ENCODE results near the gene DCST2. TPM values are rescaled to one million over a fixed set of nuclear protein-coding genes. Genes with fewer than 3 reads are reported as not detected.

Gene DCST2
- total and polyA plus RNA-seq, 9 of the 15 experiments (the other 6 are each of a cell fraction or from before 2014, with no cell fraction given), result 0.09 to 0.49 (median 0.11) TPM; not detected in 3

DNA sequence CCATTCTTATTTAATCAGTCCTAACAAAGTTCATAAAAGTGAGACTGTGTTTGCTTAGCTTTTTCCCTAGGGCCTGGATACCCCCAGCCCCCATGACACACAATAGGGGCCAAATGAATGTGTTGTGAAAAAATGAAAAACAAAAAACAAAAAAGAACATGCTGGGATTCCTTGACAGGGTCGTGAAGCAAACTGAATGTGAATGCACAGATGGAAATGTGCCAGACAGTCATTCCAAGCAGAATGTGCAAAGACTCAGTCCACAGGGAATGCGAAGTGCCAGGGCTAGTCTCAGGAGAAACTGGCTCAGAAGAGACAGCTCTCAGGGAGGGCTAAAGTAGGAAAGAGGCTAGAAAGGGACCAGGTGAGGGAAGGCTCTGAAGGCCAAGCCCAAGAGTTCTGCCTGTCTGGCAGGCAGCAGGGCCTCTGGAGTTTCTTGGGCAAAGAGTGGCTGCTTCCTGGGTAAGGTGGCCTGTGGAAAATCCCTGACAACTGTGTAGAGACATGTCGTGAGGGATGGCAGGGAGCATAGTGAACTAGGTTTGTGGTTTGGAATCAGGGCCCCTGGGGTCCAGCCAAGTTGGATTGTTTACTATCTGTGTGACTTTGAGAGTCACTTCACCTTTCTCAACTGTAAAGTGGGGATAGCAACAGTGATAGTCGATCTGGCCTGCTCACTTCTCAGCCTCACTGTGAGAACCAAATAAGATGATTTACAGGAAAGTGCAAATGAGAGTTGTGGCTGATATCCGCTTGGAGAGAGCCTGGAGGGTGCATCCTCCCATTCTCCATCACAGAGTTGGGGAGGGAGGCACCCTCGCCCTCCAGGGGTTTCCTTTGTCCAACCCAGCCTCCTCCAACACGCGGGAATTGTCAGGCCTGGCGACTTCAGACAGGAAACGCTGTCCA lies 16.3 kb upstream of the DCST2 start (continued):
- TF ChIP-seq HNRNPK (IDR thresholded peaks at IDR 0.05; ENCODE audit: low read depth, low read length, poor library complexity, severe bottlenecking) (no peak), SLC30A9 (CRISPR knock-in tag; IDR thresholded peaks at IDR 0.05) (no peak), THRAP3 (IDR thresholded peaks at IDR 0.05; ENCODE audit: borderline replicate concordance) (no peak), ZNF780A (CRISPR knock-in tag; IDR thresholded peaks at IDR 0.05) (no peak), ZNF197 (CRISPR knock-in tag; IDR thresholded peaks at IDR 0.05; ENCODE audit: low read depth) (peak; percentile 41; the same call in 1 of the 2 replicates), PHTF2 (CRISPR knock-in tag; IDR thresholded peaks at IDR 0.05) (no peak), ZNF263 (CRISPR knock-in tag; IDR thresholded peaks at IDR 0.05; ENCODE audit: borderline replicate concordance) (no peak), DMBX1 (CRISPR knock-in tag; IDR thresholded peaks at IDR 0.05; ENCODE audit: borderline replicate concordance) (peak; percentile 90), U2AF1 (optimal IDR thresholded peaks at IDR 0.05; ENCODE audit: low read depth, low read length) (no peak), RBM34 (IDR thresholded peaks at IDR 0.05; ENCODE audit: borderline replicate concordance, insufficient read depth, low read length) (no peak), KHSRP (IDR thresholded peaks at IDR 0.05) (no peak), ZNF583 (CRISPR knock-in tag; IDR thresholded peaks at IDR 0.05) (peak; percentile 86), ZFP1 (CRISPR knock-in tag; IDR thresholded peaks at IDR 0.05) (no peak), ESRRA (IDR thresholded peaks at IDR 0.05; ENCODE audit: borderline replicate concordance, low read depth) (no peak), ZNF239 (CRISPR knock-in tag; IDR thresholded peaks at IDR 0.05) (peak; percentile 40; the same call in 1 of the 2 replicates), NCOA1 (IDR thresholded peaks at IDR 0.05; ENCODE audit: low read depth) (0 out of 2 replicates have a peak, but pooled peaks have one; percentile 24), SMAD3 (CRISPR knock-in tag; conservative IDR thresholded peaks at IDR 0.05) (no peak), CBFB (CRISPR knock-in tag; IDR thresholded peaks at IDR 0.05) (peak; percentile 17; the same call in 1 of the 2 replicates), ZKSCAN1 (IDR thresholded peaks at IDR 0.05; ENCODE audit: low read depth, low read length) (no peak)
- TF ChIP-seq, protein P1, sequence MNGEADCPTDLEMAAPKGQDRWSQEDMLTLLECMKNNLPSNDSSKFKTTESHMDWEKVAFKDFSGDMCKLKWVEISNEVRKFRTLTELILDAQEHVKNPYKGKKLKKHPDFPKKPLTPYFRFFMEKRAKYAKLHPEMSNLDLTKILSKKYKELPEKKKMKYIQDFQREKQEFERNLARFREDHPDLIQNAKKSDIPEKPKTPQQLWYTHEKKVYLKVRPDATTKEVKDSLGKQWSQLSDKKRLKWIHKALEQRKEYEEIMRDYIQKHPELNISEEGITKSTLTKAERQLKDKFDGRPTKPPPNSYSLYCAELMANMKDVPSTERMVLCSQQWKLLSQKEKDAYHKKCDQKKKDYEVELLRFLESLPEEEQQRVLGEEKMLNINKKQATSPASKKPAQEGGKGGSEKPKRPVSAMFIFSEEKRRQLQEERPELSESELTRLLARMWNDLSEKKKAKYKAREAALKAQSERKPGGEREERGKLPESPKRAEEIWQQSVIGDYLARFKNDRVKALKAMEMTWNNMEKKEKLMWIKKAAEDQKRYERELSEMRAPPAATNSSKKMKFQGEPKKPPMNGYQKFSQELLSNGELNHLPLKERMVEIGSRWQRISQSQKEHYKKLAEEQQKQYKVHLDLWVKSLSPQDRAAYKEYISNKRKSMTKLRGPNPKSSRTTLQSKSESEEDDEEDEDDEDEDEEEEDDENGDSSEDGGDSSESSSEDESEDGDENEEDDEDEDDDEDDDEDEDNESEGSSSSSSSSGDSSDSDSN (IDR thresholded peaks at IDR 0.05; ENCODE audit: borderline replicate concordance in 1 of 2, low read depth in 2 of 2, low read length in 2 of 2), result no peak
- TF ChIP-seq, protein P2, sequence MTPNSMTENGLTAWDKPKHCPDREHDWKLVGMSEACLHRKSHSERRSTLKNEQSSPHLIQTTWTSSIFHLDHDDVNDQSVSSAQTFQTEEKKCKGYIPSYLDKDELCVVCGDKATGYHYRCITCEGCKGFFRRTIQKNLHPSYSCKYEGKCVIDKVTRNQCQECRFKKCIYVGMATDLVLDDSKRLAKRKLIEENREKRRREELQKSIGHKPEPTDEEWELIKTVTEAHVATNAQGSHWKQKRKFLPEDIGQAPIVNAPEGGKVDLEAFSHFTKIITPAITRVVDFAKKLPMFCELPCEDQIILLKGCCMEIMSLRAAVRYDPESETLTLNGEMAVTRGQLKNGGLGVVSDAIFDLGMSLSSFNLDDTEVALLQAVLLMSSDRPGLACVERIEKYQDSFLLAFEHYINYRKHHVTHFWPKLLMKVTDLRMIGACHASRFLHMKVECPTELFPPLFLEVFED (CRISPR knock-in tag; conservative IDR thresholded peaks at IDR 0.05), result 0 out of 2 replicates have a peak, but pooled peaks have one; percentile 27
- TF ChIP-seq, protein P3, sequence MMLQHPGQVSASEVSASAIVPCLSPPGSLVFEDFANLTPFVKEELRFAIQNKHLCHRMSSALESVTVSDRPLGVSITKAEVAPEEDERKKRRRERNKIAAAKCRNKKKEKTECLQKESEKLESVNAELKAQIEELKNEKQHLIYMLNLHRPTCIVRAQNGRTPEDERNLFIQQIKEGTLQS (IDR thresholded peaks at IDR 0.05), result no peak
- TF ChIP-seq, protein P3 (CRISPR knock-in tag; conservative IDR thresholded peaks at IDR 0.05), result 0 out of 2 replicates have a peak, but pooled peaks have one; percentile 7
- TF ChIP-seq, protein P4, sequence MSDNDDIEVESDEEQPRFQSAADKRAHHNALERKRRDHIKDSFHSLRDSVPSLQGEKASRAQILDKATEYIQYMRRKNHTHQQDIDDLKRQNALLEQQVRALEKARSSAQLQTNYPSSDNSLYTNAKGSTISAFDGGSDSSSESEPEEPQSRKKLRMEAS (CRISPR knock-in tag; IDR thresholded peaks at IDR 0.05), result no peak

Data from K562 (cell line).